ENCODE data around the gene RPL22.

Gene RPL22

GRCh38 chr1:6151291-6151822 is 48.0 kb downstream of the RPL22 start:
- ATAC-seq: no peak

- ATAC-seq: no peak
Measured at GRCh38 chr1:6150006-6150938, 49.1 kb downstream of the RPL22 start.

DNA sequence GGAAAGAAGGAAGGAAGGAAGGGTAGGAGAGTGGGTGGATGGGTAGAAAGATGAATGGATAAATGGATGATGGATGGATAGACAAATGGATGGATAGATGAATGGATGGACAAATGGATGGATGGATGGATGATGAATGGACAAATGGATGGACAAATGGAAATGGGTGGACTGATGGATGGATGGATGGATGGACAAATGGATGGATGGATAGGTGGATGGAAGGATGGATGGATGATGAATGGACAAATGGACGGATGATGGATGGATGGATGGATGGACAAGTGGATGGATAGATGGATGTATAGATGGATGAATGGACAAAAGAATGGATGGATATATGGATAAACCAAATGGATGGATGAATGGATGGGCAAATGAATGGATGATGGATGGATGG is 49.8 kb downstream of the RPL22 start:
- ATAC-seq: no peak

- ATAC-seq: peak; percentile 84 to 89
Measured at GRCh38 chr1:6148497-6149241, 50.7 kb downstream of the RPL22 start.

DNA sequence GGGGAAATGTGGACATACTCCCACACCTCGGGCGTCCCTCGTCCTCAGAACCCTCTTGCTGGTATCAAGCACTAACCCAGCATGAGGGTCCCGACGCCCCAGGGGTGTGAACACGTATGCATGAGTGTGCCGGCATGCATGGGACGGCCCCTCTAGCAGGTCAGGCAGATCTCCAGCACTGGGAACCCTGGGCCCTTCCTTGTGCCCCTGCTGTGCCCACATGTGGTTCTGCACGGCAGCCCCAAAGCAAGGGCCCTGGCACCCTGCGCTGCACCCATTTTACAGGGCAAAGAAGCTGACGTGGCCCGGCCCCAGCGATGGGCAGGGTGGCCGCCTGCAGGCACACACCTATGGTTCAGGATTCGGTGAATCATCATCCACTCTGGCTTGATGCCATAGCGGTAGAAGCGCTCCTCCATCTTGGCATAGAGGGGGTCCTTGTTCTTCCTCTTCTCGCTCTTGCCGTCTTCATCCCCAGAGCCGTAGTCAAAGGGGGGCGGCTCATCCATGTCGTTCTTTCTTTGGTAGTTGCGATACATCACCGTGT is 53.5 kb downstream of the RPL22 start:
- no peak for ATAC-seq

GRCh38 chr1:6145396-6145750 is 54.0 kb downstream of the RPL22 start:
- ATAC-seq: no peak

DNA sequence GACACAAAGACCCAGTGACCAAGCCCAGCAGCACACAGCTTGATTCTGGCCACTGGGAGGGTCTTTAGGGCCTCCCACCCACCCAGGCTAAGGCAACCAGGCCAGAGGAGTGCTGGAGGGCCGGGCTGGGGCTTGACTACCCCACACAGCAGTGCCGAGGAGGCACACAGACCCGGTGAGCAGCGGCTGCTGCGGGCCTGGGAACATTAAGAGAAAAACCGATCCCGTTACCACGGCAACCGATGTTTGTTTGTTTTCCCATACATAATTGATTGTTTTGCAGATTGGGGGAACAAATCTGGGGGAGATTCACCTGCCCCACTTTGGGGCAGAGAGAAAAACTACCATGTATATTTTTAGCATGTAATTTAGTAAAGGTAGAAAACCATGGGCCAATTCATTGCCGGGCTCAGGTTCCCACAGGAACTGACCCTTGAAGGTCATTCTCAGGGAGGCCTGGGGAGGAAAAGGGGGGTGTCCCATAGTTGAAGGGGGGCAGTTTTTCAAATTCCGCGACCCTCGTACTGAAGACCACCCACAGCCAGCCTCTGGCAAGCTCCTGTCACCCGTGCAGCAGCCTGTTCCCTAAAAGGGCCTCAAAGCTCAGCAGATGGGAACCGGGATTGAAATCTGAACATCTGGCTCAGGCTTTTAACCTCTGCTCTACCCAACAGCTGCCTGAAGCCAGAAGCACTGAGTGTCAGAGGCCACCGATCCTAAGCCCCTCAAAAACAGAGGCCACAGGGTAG is 54.6 kb downstream of the RPL22 start:
- no peak for ATAC-seq

GRCh38 chr1:6144175-6144574 is 55.2 kb downstream of the RPL22 start:
- no peak for ATAC-seq

- ATAC-seq: no peak
Measured at GRCh38 chr1:6143395-6143794, 56.0 kb downstream of the RPL22 start.

DNA sequence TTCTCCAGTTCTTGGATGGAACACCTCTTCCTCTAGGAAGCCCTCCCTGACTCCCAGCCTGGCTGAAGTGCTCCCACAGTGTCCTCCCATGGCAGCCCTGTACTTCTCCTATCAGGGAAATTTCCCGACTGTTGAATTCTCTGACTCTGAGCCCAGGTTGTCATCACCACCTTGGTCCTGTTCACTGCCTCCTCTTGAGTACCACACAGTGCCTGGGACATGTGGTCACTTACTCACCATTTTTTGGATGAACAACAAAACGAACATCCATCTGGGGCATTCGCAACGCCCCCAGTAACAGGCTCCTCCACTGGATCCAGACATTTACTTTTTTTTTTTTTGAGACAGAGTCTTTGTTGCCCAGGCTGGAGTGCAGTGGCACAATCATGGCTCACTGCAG is 56.7 kb downstream of the RPL22 start:
- ATAC-seq: no peak

DNA sequence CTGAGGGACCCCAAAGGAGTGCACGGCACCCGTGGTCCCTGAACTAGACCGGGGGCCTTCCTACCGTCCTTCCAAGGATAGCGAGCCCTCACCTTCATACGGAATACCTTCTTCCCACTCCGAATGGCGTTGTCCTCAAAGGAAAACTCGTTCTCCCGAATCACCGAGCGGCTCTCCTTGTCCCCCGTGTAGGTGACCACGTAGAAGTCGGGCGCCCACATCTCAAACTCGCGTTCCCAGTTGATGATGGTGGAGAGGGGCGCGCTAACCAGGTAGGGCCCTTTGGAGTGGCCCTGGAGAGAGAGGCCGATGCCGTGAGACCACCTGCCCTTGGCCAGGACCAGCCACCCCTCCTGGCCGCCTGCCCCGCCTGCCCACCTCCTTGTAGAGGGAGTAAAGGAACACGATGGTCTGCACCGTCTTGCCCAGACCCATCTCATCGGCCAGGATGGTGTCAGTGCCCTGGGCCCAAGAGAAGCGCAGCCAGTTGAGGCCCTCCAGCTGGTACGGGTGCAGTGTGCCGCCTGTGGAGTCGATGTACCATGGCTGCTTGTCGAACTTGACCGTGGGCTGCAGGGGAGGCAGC is 57.3 kb downstream of the RPL22 start:
- no peak for ATAC-seq

DNA sequence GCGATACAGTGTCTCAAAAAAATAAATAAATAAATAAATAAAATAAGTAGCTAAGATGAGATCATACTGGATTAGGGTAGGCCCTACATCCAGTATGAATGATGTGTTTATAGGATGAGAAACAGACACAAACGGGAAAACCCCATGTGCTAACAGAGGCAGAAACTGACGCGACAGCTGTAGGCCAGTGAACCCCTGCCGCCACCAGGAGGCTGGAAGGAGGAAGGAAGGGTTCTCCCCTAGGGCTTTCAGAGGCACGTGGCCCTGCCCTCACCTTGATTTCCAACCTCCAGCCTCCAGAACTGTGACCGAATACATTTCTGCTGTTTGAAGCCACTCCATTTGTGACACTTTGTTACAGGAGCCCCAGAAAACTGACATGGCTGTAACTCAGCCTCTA is 57.8 kb downstream of the RPL22 start:
- peak; percentile 38 to 52 for ATAC-seq

- ATAC-seq: no peak
Measured at GRCh38 chr1:6140413-6140812, 59.0 kb downstream of the RPL22 start.

- ATAC-seq: no peak
Measured at GRCh38 chr1:6137758-6138157, 61.6 kb downstream of the RPL22 start.

DNA sequence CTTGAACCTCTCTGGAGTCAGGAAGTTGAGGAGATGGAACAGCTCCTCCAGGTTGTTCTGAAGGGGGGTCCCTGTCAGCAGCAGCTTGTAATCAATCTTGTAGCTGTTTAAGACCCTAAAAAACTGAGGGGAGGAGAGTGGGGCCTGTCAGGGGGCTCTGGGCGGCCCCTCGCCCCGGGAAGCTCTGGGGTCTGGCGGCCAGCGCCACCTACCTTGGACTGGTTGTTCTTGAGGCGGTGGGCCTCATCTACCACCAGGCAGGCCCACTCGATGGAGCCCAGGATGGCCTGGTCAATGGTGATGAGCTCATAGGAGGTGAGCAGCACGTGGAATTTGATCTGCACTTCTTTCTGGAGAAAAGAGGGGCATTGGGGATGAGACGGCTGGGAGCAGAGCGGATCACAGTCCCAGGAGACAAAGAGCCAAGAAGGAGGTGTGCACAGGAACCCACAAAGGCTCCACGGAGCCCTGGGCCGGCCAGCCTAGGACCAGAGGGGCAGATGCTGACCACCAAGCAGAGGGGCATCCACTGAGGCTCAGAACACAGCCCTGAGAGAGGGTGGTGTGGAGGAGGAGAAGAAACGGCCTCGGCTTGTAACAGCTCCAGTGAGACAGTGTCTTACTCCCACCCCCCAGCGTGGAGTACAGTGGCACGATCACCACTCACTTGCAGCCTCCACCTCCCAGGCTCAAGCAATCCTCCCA is 62.7 kb downstream of the RPL22 start:
- ATAC-seq: no peak

Data from activated CD4-positive, CD25-positive, alpha-beta regulatory T cell treated with anti-CD3 and anti-CD28 coated beads, Interleukin-2, amount 50 U/mL, for 24 hours (primary cell).